ENCODE measurements around the gene LAD1. TPM values are rescaled to one million over a fixed set of nuclear protein-coding genes. Genes with fewer than 3 reads are reported as not detected.
A peak's percentile ranks its signal among the peaks of the same experiment; 100 is the strongest.

The LAD1 gene
- total RNA-seq, 1 experiment from 2014 or later: 1.2 TPM

GRCh38 chr1:201363467-201363866 is 35.7 kb downstream of the LAD1 start:
- H2AFZ ChIP-seq (ENCODE audit: low read length): no peak overlapping the region
- no peak overlapping the region for H3K4me3 ChIP-seq (ENCODE audit: low read length)
- DNase-seq: no peak
- no peaks in the 10 kb centered on the region for H3K27me3 ChIP-seq (ENCODE audit: low read length)
- H3K9ac ChIP-seq (ENCODE audit: low read length): no peak overlapping the region
- no peaks in the 10 kb centered on the region for H3K9me3 ChIP-seq (ENCODE audit: low read length)
- H3K36me3 ChIP-seq (ENCODE audit: insufficient read depth, low read length): no peaks in the 10 kb centered on the region
- H3K27ac ChIP-seq (ENCODE audit: low read length): no peak overlapping the region
- H3K79me2 ChIP-seq (ENCODE audit: low read length): no peaks in the 10 kb centered on the region
- no peaks in the 10 kb centered on the region for H3K9me2 ChIP-seq (replicated peaks; ENCODE audit: insufficient read depth, low read length)
- H3K4me2 ChIP-seq (ENCODE audit: low read depth, low read length, poor library complexity, severe bottlenecking): no peak overlapping the region
- H3K4me1 ChIP-seq (ENCODE audit: low read length): peaks cover 6% of the 10 kb centered on the region
- H4K20me1 ChIP-seq (ENCODE audit: insufficient read depth, low read depth, low read length): no peaks in the 10 kb centered on the region

- H3K9me2 ChIP-seq (replicated peaks; ENCODE audit: insufficient read depth, low read length): no peaks in the 10 kb centered on the region
- H3K4me2 ChIP-seq (ENCODE audit: low read depth, low read length, poor library complexity, severe bottlenecking): no peak overlapping the region
- H3K9me3 ChIP-seq (ENCODE audit: low read length): no peaks in the 10 kb centered on the region
- no peaks in the 10 kb centered on the region for H3K79me2 ChIP-seq (ENCODE audit: low read length)
- no peak overlapping the region for H3K27ac ChIP-seq (ENCODE audit: low read length)
- H3K9ac ChIP-seq (ENCODE audit: low read length): no peak overlapping the region
- H3K36me3 ChIP-seq (ENCODE audit: insufficient read depth, low read length): no peaks in the 10 kb centered on the region
- H4K20me1 ChIP-seq (ENCODE audit: insufficient read depth, low read depth, low read length): no peaks in the 10 kb centered on the region
- peaks cover 6% of the 10 kb centered on the region for H3K4me1 ChIP-seq (ENCODE audit: low read length)
- H2AFZ ChIP-seq (ENCODE audit: low read length): no peak overlapping the region
- H3K27me3 ChIP-seq (ENCODE audit: low read length): no peaks in the 10 kb centered on the region
- DNase-seq: no peak
- no peak overlapping the region for H3K4me3 ChIP-seq (ENCODE audit: low read length)
These were observed 36.2 kb downstream of the LAD1 start for GRCh38 chr1:201362906-201363305.

- peak; percentile 83 for DNase-seq
- no peak overlapping the region for H3K4me3 ChIP-seq (ENCODE audit: low read length)
- no peaks in the 10 kb centered on the region for H4K20me1 ChIP-seq (ENCODE audit: insufficient read depth, low read depth, low read length)
- no peaks in the 10 kb centered on the region for H3K9me2 ChIP-seq (replicated peaks; ENCODE audit: insufficient read depth, low read length)
- H2AFZ ChIP-seq (ENCODE audit: low read length): no peak overlapping the region
- H3K27ac ChIP-seq (ENCODE audit: low read length): no peak overlapping the region
- H3K9me3 ChIP-seq (ENCODE audit: low read length): no peaks in the 10 kb centered on the region
- H3K36me3 ChIP-seq (ENCODE audit: insufficient read depth, low read length): no peaks in the 10 kb centered on the region
- no peaks in the 10 kb centered on the region for H3K79me2 ChIP-seq (ENCODE audit: low read length)
- no peak overlapping the region for H3K4me2 ChIP-seq (ENCODE audit: low read depth, low read length, poor library complexity, severe bottlenecking)
- H3K9ac ChIP-seq (ENCODE audit: low read length): no peak overlapping the region
- H3K4me1 ChIP-seq (ENCODE audit: low read length): peaks cover 6% of the 10 kb centered on the region
- H3K27me3 ChIP-seq (ENCODE audit: low read length): no peaks in the 10 kb centered on the region
These were observed 37.2 kb downstream of the LAD1 start for GRCh38 chr1:201361652-201362504.

GRCh38 chr1:201360901-201361651 is 38.0 kb downstream of the LAD1 start:
- Histone ChIP-seq H3K4me1 (ENCODE audit: low read length) (peaks cover 6% of the 10 kb centered on the region), H3K27ac (ENCODE audit: low read length) (no peak overlapping the region), H3K9me3 (ENCODE audit: low read length) (no peaks in the 10 kb centered on the region), H3K79me2 (ENCODE audit: low read length) (no peaks in the 10 kb centered on the region), H3K9ac (ENCODE audit: low read length) (no peak overlapping the region), H2AFZ (ENCODE audit: low read length) (no peak overlapping the region), H3K36me3 (ENCODE audit: insufficient read depth, low read length) (no peaks in the 10 kb centered on the region), H3K9me2 (replicated peaks; ENCODE audit: insufficient read depth, low read length) (no peaks in the 10 kb centered on the region), H3K27me3 (ENCODE audit: low read length) (no peaks in the 10 kb centered on the region), H4K20me1 (ENCODE audit: insufficient read depth, low read depth, low read length) (no peaks in the 10 kb centered on the region), H3K4me3 (ENCODE audit: low read length) (no peak overlapping the region), H3K4me2 (ENCODE audit: low read depth, low read length, poor library complexity, severe bottlenecking) (no peak overlapping the region)
- no peak for DNase-seq

- Histone ChIP-seq H4K20me1 (ENCODE audit: insufficient read depth, low read depth, low read length) (no peaks in the 10 kb centered on the region), H3K79me2 (ENCODE audit: low read length) (no peaks in the 10 kb centered on the region), H3K4me1 (ENCODE audit: low read length) (peaks cover 6% of the 10 kb centered on the region), H3K27me3 (ENCODE audit: low read length) (no peaks in the 10 kb centered on the region), H3K4me3 (ENCODE audit: low read length) (no peak overlapping the region), H2AFZ (ENCODE audit: low read length) (no peak overlapping the region), H3K4me2 (ENCODE audit: low read depth, low read length, poor library complexity, severe bottlenecking) (no peak overlapping the region), H3K27ac (ENCODE audit: low read length) (no peak overlapping the region), H3K9ac (ENCODE audit: low read length) (no peak overlapping the region), H3K9me3 (ENCODE audit: low read length) (no peaks in the 10 kb centered on the region), H3K9me2 (replicated peaks; ENCODE audit: insufficient read depth, low read length) (no peaks in the 10 kb centered on the region), H3K36me3 (ENCODE audit: insufficient read depth, low read length) (no peaks in the 10 kb centered on the region)
- no peak for DNase-seq
These were observed 38.6 kb downstream of the LAD1 start for GRCh38 chr1:201360486-201360885.

GRCh38 chr1:201359873-201360210 is 39.3 kb downstream of the LAD1 start:
- H4K20me1 ChIP-seq (ENCODE audit: insufficient read depth, low read depth, low read length): no peaks in the 10 kb centered on the region
- no peaks in the 10 kb centered on the region for H3K9me3 ChIP-seq (ENCODE audit: low read length)
- H3K4me1 ChIP-seq (ENCODE audit: low read length): peaks cover 6% of the 10 kb centered on the region
- H2AFZ ChIP-seq (ENCODE audit: low read length): no peak overlapping the region
- no peaks in the 10 kb centered on the region for H3K79me2 ChIP-seq (ENCODE audit: low read length)
- DNase-seq: no peak
- H3K27ac ChIP-seq (ENCODE audit: low read length): no peak overlapping the region
- H3K36me3 ChIP-seq (ENCODE audit: insufficient read depth, low read length): no peaks in the 10 kb centered on the region
- no peaks in the 10 kb centered on the region for H3K27me3 ChIP-seq (ENCODE audit: low read length)
- no peaks in the 10 kb centered on the region for H3K9me2 ChIP-seq (replicated peaks; ENCODE audit: insufficient read depth, low read length)
- H3K4me3 ChIP-seq (ENCODE audit: low read length): no peak overlapping the region
- H3K4me2 ChIP-seq (ENCODE audit: low read depth, low read length, poor library complexity, severe bottlenecking): no peak overlapping the region
- no peak overlapping the region for H3K9ac ChIP-seq (ENCODE audit: low read length)

- peaks cover 6% of the 10 kb centered on the region for H3K4me1 ChIP-seq (ENCODE audit: low read length)
- H3K4me2 ChIP-seq (ENCODE audit: low read depth, low read length, poor library complexity, severe bottlenecking): no peak overlapping the region
- no peaks in the 10 kb centered on the region for H3K9me2 ChIP-seq (replicated peaks; ENCODE audit: insufficient read depth, low read length)
- no peaks in the 10 kb centered on the region for H3K27me3 ChIP-seq (ENCODE audit: low read length)
- H3K4me3 ChIP-seq (ENCODE audit: low read length): no peak overlapping the region
- H3K27ac ChIP-seq (ENCODE audit: low read length): no peak overlapping the region
- H3K9ac ChIP-seq (ENCODE audit: low read length): no peak overlapping the region
- no peaks in the 10 kb centered on the region for H3K79me2 ChIP-seq (ENCODE audit: low read length)
- no peaks in the 10 kb centered on the region for H3K9me3 ChIP-seq (ENCODE audit: low read length)
- no peak for DNase-seq
- no peaks in the 10 kb centered on the region for H4K20me1 ChIP-seq (ENCODE audit: insufficient read depth, low read depth, low read length)
- H3K36me3 ChIP-seq (ENCODE audit: insufficient read depth, low read length): no peaks in the 10 kb centered on the region
- no peak overlapping the region for H2AFZ ChIP-seq (ENCODE audit: low read length)
These were observed 39.9 kb downstream of the LAD1 start for GRCh38 chr1:201359031-201359872.

- H3K27me3 ChIP-seq (ENCODE audit: low read length): no peaks in the 10 kb centered on the region
- H3K9ac ChIP-seq (ENCODE audit: low read length): no peak overlapping the region
- H3K4me3 ChIP-seq (ENCODE audit: low read length): no peak overlapping the region
- H4K20me1 ChIP-seq (ENCODE audit: insufficient read depth, low read depth, low read length): no peaks in the 10 kb centered on the region
- no peaks in the 10 kb centered on the region for H3K9me3 ChIP-seq (ENCODE audit: low read length)
- H3K79me2 ChIP-seq (ENCODE audit: low read length): no peaks in the 10 kb centered on the region
- no peak overlapping the region for H2AFZ ChIP-seq (ENCODE audit: low read length)
- no peak overlapping the region for H3K27ac ChIP-seq (ENCODE audit: low read length)
- peaks cover 6% of the 10 kb centered on the region for H3K4me1 ChIP-seq (ENCODE audit: low read length)
- H3K36me3 ChIP-seq (ENCODE audit: insufficient read depth, low read length): no peaks in the 10 kb centered on the region
- H3K9me2 ChIP-seq (replicated peaks; ENCODE audit: insufficient read depth, low read length): no peaks in the 10 kb centered on the region
- H3K4me2 ChIP-seq (ENCODE audit: low read depth, low read length, poor library complexity, severe bottlenecking): no peak overlapping the region
- DNase-seq: no peak
These were observed 40.5 kb downstream of the LAD1 start for GRCh38 chr1:201358596-201358995.
